GM18870 (cell line): ENCODE data around the gene RPAIN.

Source experiments
- ATAC-seq: cut with Tn5 transposase; IDR thresholded peaks from one replicate; pipeline ENCODE4 v1.9.1; 2021; ENCODE audit warnings: moderate library complexity; ENCODE audit not compliant: unreplicated experiment

RPAIN gene

DNA sequence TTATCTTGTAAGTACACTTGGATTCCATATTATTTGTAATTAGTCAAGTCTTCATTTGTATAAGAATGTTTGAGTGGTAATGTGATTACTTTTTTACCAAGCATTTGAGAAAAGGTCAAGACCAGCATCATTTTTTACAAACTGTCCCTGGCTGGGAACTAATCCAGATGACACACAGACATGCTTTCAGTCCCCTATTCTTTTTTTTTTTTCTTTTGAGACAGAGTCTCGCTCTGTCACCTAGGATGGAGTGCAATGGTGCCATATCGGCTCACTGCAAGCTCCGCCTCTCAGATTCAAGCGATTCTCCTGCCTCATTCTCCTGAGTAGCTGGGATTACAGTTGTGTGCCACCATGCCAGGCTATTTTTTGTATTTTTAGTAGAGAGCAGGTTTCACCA, 61.5 kb downstream of the RPAIN start:
- ATAC-seq, result no peak
